AG09319 (cell line): Measurements from ENCODE around the gene HCK.

Experiments used
- DNase-seq: peaks from one replicate; pipeline ENCODE4 v3.0.0-alpha.2; 2010; ENCODE audit warnings: low read depth; ENCODE audit errors: extremely low read depth
- TF ChIP-seq, protein P1 (sequence below): IDR thresholded peaks from 2 replicates; pipeline ENCODE4 v1.5.1; 2011; ENCODE audit warnings: low read depth, mild to moderate bottlenecking, inconsistent platforms, low read length, moderate library complexity

Gene HCK

DNA sequence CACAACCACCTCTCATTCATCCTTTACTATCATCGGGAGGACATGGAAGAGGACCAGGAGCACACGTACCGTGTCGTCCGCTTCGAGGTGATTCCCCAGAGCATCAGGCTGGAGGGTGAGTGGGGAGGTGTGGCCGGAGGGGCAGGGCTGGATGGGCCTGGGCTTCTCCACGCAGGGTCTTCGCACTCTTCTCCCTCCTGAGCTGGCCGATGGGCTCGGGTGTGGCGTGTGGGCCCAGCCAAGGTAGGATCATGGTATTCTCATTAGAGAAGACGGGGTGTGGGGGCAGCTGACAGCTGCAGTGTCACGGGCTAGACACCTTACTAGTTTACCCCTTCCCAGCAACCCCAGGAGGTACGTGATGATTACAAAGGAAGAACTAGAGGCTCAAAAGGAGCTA lies 90.9 kb downstream of the HCK start:
- TF ChIP-seq, protein P1, sequence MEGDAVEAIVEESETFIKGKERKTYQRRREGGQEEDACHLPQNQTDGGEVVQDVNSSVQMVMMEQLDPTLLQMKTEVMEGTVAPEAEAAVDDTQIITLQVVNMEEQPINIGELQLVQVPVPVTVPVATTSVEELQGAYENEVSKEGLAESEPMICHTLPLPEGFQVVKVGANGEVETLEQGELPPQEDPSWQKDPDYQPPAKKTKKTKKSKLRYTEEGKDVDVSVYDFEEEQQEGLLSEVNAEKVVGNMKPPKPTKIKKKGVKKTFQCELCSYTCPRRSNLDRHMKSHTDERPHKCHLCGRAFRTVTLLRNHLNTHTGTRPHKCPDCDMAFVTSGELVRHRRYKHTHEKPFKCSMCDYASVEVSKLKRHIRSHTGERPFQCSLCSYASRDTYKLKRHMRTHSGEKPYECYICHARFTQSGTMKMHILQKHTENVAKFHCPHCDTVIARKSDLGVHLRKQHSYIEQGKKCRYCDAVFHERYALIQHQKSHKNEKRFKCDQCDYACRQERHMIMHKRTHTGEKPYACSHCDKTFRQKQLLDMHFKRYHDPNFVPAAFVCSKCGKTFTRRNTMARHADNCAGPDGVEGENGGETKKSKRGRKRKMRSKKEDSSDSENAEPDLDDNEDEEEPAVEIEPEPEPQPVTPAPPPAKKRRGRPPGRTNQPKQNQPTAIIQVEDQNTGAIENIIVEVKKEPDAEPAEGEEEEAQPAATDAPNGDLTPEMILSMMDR = no peak

DNA sequence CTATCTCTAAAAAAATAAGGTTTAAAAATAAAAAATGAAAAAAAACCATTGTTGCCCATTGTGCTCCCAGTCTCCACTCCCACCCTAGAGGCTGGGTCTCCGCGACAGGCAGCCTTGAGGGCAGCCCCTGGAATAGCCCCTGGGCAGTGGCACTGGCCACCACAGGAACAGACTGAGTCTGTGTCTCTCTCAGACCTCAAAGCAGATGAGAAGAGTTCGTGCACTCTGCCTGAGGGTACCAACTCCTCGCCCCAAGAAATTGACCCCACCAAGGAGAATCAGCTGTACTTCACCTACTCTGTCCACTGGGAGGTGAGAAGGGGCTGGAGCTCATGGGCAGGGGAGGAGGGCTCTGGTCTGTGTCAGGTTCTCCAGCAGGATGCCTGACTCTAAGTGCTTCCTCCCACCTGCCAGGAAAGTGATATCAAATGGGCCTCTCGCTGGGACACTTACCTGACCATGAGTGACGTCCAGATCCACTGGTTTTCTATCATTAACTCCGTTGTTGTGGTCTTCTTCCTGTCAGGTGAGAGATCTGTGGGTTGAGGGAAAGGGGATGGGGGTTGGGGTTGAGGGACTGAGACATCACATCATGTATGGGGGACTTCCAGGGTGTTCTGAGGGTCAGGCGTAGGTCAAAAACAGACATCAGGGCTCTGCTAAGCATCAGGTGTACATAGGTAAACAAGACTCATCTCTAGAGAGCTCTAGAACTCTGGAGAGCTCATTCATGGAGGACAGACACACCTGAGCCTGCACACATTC lies 93.0 kb downstream of the HCK start:
- TF ChIP-seq, protein P1 = no peak
- no peak for DNase-seq

More for the DNA sequence above, 90.9 kb downstream of the HCK start:
- no peak for DNase-seq

DNA sequence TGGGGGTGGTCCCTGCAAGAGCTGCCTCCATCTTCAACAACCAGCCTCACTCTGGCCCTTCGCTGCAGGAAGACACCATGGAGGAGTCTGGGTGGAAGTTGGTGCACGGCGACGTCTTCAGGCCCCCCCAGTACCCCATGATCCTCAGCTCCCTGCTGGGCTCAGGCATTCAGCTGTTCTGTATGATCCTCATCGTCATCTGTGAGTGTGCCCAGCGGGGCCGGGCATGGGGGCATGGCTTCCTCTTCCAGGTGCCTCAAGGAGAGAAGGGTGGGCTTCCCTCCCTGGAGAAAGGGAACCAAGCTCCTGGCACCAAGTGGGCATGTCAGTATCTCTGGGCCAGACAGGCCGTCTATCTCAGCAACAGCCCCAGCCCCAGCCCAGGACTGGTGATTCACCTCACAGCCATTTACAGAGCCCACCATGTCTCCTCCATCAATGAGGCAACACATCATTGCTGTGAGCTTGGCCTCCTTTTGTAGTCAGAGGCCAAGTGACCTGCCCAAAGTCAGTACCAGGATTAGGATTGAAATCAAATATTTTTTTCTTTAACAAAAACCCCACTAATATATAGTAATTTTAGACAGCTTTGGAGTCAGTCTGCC lies 97.6 kb downstream of the HCK start:
- TF ChIP-seq, protein P1 = no peak
- DNase-seq = no peak

DNA sequence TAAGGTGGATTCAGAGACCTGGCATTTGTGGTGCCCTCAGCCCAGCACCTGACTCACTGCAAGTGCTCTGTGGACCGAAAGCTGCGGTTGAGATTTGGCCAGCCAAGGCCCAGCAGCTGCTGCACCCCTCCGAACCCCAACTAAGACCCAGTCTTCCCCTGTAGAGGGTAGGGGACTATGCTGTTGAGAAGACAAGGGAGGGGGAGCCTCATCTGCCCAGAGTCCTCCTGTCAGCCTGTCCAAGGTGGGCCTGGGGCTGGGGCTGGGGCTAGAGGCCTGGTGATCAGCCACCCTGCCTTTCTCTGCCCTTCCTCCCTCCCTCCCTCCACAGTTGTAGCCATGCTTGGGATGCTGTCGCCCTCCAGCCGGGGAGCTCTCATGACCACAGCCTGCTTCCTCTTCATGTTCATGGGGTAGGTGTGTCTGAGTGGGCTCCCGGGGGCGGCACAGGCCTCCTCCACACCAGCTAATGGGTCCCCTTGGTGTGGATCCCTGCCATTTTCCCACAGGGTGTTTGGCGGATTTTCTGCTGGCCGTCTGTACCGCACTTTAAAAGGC lies 98.3 kb downstream of the HCK start:
- TF ChIP-seq, protein P1 = no peak
- DNase-seq = no peak
